Activated CD4-positive, alpha-beta T cell treated with anti-CD3 and anti-CD28 coated beads, Interleukin-2, Interleukin-4, amounts not matched to agents 100 ng/mL and 50 ng/mL, durations not matched to agents 16 hours and 8 hours (primary cell): ENCODE data around the gene KCNMA1.

ENCODE experiments used
- DNase-seq: peaks from one replicate; pipeline ENCODE4 v3.0.0-alpha.2; 2020; ENCODE audit warnings: low spot score

Gene KCNMA1

DNA sequence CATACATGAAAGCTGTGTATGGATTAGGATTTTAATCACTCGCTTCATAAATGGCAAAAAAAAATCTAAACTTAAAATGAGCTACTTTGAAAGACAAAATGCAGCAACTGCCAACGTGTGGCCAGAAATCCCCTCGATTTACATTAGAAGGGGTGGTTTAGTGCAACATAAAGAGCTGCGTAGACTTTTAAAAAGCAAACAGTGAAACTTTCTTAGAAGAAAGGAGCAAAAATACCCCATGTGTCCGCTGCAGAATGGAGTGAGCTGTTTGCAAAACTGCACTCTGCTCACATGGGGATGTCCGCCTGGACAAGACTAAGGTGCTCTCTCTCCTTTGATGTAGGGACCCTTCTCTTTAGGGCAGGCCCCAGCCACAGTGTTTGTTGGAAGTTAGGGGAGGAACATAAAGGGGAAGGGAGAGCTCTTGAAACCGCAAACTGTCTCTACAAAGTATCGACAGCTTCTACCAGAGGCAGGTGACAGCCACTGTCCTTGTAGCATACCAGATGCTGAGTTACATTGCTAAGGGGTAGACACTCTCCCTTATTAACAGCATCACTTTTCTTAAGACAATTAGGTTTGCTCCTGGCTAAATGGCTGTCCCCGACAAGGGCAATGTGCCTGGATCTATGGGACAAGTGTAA, 528.1 kb downstream of the KCNMA1 start:
- no peak for DNase-seq

DNA sequence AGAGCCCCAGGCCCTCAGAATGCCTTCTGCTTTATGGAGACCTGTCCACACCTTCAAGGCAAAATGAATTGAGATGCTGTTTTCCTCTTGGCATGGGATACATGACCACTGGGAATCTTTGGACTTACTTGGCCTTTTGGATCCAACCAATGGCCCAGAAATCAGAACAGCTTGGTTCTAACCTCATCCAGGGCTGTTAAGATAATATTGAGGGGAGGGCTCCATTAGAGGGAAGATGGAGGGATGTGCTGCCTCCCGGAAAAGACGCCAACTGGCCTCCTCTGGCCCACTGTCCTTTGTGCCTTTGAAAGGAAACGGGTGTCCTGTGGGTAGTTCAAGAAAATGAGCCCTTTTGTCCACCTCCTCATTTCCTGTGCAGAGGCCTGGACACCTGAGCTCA, 530.9 kb downstream of the KCNMA1 start:
- DNase-seq = no peak

DNA sequence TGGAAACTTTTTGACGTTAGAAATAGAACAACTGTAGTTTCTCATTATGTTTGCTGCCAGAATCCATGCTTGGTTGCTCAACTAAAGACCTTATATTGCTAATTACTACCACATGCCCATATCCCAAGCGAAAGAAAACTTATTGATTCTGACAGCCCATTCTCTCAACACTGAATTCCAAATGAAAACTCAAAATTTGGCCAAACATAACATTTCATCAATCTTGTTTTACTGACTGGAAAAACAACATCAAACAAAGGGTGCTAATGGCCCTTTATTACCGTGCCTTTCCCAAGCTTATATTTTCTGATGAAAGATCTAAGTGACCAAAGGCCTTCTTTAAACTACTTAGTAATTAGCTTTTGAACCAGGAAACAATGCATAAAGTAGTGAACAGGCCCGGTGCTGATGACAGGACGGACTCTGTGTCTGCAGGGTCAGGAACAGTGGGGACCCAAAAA, 531.8 kb downstream of the KCNMA1 start:
- DNase-seq = no peak

DNA sequence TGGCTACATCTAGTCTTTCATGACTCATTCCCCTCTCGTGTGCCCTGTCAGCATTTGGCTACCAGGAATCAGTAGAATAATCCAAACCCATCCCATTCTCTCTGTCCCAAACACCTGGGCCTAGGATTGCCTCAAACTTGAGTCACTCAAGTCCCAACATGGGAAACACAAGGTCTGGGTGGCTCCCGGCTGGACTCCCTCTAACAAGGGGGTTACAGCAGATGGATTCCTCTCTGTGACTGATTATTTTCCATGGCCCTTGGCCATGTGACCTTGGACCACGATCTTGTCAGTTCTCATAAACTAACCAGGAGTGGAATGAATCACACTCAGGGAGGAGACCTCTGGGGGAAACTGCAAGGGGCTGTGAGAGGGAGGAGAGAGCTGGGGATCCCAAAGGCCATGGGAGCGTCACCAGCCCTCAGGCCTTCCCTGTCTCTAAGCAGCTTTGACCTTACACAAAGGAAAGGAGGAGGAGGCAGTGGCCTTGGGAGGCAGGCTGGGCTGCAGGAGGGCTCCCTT, 533.1 kb downstream of the KCNMA1 start:
- no peak for DNase-seq

DNA sequence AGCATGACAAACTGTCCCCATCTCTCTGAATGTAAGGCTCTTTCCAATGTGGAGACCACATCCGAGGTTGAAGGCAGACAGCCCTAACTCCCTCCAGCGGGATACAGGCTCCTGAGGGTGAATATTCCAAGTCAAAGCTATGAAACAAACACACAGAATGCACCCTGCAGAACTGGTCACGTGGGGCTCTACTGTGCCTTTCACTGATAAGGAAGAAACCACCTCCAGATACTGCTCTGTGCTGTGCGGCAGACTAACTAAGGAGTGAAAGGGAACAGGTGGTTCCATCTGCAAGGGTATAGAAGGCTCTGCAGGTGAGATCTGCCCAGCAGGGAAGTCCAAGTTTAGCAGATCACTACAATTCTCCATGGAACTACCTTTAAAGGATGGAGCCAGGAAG, 534.4 kb downstream of the KCNMA1 start:
- no peak for DNase-seq

DNA sequence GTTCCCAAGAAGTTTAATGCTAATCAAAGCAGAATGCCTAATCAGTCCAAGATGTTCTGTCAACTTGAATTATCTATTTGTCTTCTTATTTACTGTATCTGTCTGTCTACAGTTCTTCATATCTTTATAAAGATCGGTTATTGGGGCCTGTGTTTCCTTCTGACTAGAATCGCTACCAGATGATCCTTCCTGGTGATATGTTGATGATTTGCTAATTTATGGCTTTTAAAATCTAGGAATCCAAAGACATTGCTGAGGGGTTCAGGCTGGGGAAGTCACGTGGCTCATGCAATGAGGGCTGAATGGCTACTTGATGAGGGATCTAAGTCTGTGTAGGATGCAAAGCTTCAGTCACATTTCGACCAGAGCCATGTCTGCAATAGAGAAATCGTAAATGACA, 536.3 kb downstream of the KCNMA1 start:
- DNase-seq = no peak

DNA sequence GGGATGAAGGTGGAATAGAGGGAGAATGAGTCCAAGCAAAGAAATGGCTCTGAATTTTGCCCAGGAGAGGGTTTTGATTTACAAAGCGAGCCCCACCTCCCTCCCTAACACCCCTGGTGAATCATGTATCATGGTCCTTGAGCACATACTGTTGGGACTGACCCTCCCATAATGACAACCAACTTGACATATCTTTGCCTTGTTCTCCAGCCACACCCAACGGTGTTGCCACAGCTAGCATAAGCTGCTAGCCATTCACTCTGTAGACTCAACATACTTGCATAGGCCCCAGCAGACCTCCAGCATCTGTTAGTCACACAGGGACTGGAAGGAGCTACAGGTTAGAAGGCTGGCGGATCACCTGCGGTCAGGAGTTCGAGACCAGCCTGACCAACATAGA, 538.5 kb downstream of the KCNMA1 start:
- no peak for DNase-seq

DNA sequence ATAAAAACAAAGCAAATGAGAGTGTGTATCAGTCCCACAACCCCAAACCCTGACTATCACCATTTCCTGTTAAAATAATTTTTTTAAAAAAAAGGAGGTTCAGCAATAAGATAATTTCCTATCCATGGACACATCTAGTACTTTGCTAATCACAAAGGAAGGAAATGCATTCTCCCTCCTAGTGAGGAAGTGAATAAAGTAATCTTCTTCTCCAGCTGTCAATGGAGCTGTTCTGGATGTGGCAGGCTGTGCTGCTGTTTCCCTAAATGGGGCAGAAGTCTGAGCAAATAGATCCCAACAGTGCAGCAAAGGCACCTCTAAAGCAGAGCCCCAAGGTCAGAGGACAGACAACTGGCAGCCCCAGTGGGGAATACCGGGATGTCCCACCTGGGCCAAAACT, 540.0 kb downstream of the KCNMA1 start:
- DNase-seq = no peak

DNA sequence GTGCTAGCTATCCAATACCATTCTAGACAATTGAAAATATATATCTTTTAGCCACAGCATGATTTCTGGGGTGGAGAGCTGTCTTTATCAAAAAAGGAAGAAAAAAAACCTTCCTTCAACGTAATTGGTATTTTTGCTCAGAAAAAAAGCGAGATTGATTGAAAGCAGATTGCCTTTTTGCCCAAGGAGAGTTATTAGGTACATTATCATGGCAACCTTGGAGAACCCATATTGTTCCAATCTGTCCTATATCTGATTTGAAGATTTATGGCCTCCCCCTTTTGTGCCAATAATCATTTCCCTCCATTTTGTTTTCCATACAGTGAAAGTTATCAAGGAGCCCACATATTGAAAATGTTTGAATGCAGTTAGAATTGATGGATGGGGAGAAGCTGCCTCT, 544.5 kb downstream of the KCNMA1 start:
- DNase-seq = no peak

DNA sequence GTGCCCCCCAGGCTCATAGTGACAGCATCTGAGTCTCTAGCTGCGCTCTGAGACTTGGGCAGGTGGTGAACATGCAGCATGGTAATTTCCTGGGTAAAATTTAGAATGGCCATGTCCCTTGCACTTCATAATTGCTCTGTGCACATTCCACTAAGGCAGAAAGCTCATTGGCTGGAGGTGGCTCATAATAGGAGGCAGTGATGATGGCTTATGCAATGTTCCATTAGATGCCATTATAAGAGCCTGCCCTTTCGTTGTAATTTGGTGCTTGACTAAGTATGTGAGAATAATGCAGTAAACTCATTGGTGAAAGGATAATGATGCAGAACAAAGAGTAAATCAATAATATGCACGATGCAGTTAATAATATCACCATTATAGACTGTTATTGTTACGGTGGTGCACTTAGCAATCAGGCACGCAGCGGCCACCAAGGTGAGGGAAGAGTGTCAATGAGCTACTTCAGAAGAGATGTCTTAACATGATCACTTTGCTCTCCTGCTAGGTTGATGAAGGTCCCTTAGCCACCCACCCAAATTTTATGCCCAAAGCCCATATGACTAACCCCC, 545.9 kb downstream of the KCNMA1 start:
- DNase-seq = no peak

DNA sequence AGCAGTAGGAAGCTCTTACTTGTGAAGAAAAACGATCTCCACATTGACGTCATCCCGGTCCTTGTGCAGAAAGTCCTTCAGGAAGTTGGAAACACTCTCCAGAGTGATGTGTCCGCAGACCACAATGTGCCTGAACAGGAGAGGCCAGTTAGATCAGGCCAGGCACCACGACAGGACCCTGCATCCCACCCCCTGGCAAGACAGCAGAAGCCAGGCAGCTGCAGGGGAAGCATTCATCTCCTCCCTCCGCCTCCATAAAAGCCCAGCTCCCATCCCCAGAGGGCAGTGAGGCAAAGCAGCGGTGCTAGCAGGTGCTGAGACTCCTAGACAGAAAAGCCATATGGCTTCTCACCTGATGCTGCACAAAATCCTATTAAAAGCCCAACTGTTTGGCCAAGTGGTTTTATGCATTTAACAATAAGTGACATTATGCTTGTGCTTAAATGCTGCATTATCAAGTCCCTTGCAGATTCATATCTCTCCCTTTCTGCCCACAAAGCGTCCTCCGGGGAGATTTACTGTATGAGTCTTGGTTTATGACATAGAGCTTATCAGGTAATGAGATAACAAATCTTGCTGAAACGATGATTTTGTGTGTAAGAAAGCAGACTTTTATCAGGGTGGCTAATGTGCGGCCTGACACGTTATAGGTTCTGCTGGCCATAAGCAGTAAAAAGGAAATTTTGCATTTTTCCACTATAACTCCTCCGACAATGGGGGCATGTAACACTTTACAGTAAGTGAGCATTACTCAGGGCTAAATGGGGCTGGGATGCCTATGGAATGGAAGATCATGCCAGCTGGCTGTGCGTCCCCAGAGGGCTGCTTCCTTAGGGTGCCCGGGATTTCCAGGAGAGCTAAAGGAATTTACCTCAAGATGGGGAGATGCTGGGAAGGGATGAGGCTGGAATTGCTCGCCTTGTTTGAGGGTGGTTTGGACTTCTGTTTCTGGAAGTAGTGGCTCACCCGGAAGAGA, 546.9 kb downstream of the KCNMA1 start:
- DNase-seq = no peak

DNA sequence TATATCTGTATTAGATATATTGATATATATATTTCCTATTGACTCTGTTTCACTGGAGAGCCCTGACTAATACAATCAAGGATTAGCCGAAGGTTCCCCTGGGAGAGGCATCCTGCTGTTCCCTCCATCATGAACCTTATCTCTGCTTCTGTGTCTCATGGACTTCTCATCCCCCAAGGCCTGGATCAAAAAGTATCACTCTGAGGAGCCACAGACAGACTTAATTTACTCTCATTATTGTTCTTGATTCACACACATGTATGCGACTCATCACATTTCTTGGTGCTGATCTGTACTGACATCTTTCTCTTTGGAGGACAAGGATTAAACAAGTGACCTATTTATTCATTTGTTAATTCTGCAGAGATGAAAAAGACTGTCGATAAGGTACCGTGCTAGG, 550.2 kb downstream of the KCNMA1 start:
- no peak for DNase-seq

DNA sequence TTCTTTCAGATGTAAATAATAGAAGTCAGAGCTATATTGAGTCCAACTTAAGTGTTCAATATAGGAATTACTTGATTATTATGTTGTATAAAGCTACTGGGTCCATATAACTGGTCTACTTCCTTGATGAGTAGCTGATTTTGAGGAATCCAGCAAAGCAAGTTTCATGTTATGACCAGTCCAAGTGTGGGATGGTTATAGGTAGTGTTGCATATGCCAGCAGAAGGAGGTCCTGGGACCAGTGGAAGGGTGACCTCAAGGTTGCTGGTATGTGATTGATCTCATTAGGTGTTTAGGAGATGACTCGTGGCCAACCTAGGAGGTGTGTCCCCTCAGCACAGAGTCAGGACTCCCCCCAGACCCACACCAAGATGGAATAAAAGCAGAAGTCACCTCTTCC, 551.5 kb downstream of the KCNMA1 start:
- no peak for DNase-seq

DNA sequence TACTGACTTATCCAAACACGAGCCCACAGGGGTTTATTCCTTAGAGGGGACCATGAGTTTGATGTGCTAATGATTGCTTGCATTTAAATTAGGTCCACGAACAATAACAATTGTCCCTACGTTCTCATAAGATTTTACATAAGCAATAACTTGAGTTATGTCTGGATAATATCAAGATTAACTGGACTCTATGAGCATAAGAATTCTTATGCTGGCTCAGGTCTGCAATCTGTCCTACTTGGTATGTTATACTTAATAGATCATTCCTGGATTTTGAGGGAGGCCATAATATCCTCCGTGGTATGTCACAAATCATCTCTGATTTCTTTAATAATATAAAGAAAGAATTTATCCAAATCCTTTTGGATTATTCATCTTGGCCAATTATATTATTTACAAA, 552.3 kb downstream of the KCNMA1 start:
- DNase-seq = no peak

DNA sequence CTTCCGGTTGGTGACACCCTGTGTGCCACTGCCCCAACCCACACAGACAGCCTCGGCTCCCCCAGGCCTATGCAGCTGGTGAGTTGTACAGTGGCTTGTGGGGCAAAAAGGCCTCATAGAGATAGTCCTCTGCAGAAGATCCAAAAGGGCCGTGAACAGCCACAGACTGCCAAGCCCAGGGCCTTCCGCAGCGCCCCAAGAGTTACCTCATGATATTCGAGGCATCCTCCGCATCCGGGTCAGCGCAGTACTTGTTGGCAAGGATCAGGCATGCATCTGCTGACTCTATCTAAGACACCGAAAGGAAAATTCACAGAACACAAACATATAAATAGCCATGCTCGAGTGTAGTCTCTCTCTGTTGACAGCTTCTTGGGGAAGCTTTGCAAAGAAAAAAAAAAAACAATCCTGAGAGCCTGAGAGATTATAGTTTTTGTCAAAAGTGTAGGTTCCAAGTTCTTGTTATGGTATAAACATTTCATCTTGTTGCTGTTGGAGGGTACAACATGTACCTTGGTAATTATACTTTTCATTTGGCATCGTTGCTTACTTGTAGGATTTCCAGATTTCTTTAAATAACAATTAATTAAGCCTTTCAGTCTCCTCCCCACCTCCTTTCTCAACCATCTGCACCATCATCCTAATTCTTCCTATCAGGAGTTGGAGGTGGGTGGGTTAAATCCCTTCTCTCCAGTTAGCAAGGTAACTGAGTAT, 553.0 kb downstream of the KCNMA1 start:
- no peak for DNase-seq

DNA sequence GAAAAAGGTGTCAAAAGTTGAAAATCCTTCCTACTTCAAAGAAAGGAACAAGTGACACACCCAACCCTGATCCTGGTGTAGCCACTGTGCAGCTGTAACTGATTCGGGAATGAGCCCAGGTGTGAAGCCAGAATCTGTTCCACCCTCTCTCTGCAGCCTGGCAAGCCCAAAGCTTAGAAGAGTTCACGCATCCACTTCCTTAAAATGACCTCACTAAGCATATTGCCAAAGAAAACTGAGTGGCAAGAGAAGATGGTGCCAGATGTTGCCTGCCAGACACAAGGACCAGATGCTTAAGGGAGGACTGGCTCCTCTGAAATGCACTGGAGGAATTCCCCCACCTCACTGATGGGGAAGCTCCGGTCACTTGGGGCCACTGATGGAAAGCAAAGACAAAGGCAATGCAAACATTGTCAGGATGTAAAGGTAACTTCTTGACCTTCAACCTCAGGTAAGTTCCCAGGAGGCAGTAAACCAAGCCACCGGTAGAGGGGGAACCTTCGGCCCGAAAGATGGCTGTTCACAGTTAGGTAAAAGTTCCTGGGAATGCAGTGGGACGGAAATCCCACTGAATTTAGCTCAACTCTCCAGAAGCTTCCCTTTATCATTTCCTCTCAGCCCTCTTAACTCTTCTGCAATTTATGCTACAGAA, 554.9 kb downstream of the KCNMA1 start:
- DNase-seq = no peak

DNA sequence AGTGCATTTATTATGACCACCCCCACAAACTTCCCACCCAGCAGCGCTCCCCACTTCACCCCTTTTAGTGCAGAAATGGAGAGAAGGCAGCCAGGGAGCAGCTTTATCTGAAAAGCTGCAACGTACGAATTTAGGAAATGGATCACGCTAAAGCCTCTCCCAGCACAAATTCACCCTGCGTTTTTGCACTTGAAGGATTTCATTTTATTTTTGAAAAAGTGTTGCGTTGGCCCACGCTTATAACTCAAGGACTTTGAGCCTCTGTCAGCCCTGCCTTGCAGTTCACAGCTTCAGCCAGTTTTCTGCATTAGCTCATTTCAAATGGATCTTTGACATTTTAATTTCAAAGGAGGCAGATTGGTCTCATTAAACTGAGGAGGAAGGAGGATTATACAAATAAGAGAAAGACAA, 556.1 kb downstream of the KCNMA1 start:
- no peak for DNase-seq

DNA sequence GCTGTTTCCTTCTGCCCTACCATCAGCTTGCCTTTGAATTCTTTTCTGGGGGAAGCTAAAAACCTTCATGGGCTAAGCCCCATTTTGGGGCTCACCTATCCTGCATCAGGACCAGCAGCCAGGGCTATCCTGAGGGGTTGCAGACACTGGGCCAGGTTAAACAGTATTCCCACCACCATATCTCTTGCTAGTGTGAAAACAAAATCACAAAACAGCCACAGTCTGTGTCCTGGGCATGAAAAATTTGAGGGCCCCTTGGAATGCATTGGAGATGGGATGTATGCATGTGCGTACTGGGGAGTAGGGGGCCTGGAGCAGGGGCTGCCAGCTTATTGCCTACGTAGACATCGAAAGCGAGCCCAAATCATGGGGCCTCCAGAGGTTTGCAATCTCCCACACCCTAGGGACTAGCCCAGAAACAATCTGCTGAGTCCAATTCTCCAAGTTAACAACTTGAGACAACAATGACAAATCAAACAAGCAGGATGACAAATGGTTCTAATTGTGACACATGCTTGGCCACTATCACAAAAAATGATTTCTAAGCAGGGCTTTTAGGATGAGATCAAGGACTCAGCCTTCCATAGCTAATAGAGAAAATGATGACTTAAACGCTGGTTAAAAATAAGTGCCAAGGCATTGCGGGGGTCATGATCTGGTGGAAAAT, 557.1 kb downstream of the KCNMA1 start:
- DNase-seq = no peak

DNA sequence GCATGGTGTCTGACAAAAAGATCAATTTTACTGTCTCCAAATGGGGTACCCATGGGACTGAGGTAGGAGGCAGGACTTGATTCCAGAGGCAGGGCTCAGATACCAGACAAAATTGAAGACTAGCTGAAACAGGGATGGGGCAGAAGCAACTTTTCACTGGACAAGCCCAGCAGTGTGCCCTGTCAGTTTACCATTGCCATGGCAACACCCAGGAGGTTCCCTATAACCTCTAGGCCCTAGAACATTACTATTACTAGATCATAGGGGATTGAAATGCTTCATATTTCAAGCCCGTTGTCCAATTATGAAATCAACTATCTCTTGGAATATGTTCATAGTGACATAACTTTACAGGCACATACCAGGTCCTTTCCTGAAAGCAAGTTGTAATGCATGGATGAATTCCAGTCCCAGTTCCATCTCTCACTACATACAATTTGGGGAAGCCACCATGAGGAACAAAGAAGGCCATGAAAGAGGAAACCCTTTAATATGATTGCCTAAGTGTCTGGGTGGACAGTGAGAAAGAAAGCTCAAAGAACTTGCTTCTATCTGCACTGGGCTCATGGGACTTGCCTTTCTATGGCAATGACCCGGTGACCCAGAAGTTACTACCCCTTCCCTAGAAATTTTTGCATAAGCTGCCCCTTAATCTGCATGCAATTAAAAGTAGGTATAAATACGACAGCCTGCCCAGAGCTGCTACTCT, 557.9 kb downstream of the KCNMA1 start:
- DNase-seq = no peak

DNA sequence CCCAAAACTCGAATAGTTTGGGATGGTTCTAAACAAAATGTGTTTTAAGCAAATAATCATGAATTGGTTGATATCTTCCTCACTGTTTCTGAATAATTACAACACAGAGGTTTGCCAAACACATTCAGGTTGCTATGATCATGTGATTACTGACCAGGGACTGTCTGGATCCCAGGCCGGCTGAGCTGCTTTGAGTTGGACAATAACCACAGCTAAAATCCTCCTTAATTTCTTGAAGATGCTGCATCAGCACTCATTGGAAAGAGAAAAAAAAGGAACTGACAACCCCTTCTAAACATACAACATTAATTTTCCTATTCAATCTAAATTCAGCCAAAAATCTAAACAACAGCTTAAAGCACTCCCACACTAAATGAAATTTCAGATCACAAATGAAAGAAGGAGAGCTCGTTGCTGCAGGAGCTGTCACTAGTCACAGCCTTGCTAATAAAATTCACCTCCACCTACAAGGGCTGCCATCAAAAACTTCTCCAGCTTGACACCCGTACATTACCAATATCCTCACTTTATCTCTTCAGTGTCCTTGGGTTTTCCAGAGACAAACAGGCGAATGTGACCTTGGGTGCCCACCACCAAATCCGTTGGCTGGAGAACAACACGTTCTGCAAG, 560.2 kb downstream of the KCNMA1 start:
- DNase-seq = no peak
